ENCODE results near the gene EPN2. TPM values are rescaled to one million over a fixed set of nuclear protein-coding genes. Genes with fewer than 3 reads are reported as not detected.
A peak's percentile ranks its signal among the peaks of the same experiment; 100 is the strongest.
"Not testable (repeated sequence)": the region's sequence is repeated elsewhere in the genome, so short reads cannot be mapped to it uniquely, and the experiment has no call there.

Gene EPN2
- total RNA-seq, 1 donor, result 18.1 TPM

GRCh38 chr17:19274893-19275292 lies 37.7 kb downstream of the EPN2 start:
- Histone ChIP-seq H3K4me1 (ENCODE audit: insufficient read depth, low read length) (peaks cover 24% of the 10 kb centered on the region), H3K79me2 (ENCODE audit: insufficient read depth, low read length) (peaks cover 79% of the 10 kb centered on the region), H3K36me3 (ENCODE audit: insufficient read depth, low read length) (peaks cover 6% of the 10 kb centered on the region), H3K27me3 (ENCODE audit: insufficient read depth, low read length) (no peaks in the 10 kb centered on the region), H3K9me3 (ENCODE audit: low read depth, low read length) (no peaks in the 10 kb centered on the region), H3K4me2 (ENCODE audit: insufficient read depth, low read length) (no peak overlapping the region), H3K4me3 (ENCODE audit: insufficient read depth, low read length) (no peak overlapping the region), H3K27ac (ENCODE audit: low read depth, low read length) (peak overlapping the region; percentile 23), H2AFZ (ENCODE audit: low read length) (no peak overlapping the region), H4K20me1 (ENCODE audit: insufficient read depth, low read length) (peaks cover 65% of the 10 kb centered on the region)
- DNase-seq (ENCODE audit: insufficient read length, low spot score, missing footprints), result peak; percentile 89
- TF ChIP-seq, protein P1, sequence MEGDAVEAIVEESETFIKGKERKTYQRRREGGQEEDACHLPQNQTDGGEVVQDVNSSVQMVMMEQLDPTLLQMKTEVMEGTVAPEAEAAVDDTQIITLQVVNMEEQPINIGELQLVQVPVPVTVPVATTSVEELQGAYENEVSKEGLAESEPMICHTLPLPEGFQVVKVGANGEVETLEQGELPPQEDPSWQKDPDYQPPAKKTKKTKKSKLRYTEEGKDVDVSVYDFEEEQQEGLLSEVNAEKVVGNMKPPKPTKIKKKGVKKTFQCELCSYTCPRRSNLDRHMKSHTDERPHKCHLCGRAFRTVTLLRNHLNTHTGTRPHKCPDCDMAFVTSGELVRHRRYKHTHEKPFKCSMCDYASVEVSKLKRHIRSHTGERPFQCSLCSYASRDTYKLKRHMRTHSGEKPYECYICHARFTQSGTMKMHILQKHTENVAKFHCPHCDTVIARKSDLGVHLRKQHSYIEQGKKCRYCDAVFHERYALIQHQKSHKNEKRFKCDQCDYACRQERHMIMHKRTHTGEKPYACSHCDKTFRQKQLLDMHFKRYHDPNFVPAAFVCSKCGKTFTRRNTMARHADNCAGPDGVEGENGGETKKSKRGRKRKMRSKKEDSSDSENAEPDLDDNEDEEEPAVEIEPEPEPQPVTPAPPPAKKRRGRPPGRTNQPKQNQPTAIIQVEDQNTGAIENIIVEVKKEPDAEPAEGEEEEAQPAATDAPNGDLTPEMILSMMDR (IDR thresholded peaks at IDR 0.05; ENCODE audit: extremely low read depth, low read depth, low read length), result no peak

DNA sequence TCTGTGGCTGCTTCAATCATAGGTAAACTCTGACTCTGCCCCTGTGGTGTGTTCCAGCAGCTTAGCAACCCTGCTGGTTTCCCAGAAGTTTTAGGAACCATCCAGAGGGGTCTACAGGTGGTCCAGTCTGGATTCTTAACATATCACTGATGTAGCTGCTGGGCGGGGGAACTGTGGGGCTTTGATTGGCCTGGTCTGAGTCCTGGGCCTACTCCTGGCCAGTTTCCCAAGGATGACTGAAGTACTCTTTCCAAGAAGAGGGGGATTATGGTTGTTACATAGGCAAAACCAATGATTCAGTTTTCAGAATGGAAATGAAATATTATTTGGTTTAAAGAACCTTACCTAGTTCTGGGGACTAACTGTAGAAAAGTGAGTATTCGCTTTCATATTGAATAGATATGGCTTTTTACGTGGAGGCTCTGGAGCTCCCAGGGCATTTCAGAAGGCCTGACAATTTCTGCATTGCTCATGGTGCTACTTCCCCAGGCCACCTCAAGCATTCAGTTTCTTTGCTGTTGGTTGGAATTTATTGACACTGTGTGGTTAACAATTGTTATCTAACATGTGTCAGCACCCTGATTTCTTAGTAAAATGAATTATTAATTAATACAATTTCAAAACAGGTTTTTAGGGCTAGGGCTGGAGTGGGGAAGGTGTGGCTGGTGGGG lies 38.4 kb downstream of the EPN2 start:
- Histone ChIP-seq H3K27ac (ENCODE audit: low read depth, low read length) (peak overlapping the region; percentile 23), H3K4me2 (ENCODE audit: insufficient read depth, low read length) (no peak overlapping the region), H3K27me3 (ENCODE audit: insufficient read depth, low read length) (no peaks in the 10 kb centered on the region), H3K9me3 (ENCODE audit: low read depth, low read length) (no peaks in the 10 kb centered on the region), H3K36me3 (ENCODE audit: insufficient read depth, low read length) (peaks cover 6% of the 10 kb centered on the region), H2AFZ (ENCODE audit: low read length) (no peak overlapping the region), H3K4me1 (ENCODE audit: insufficient read depth, low read length) (peaks cover 24% of the 10 kb centered on the region), H3K4me3 (ENCODE audit: insufficient read depth, low read length) (no peak overlapping the region), H3K79me2 (ENCODE audit: insufficient read depth, low read length) (peaks cover 79% of the 10 kb centered on the region), H4K20me1 (ENCODE audit: insufficient read depth, low read length) (peaks cover 65% of the 10 kb centered on the region)
- DNase-seq (ENCODE audit: insufficient read length, low spot score, missing footprints), result peak; percentile 41
- TF ChIP-seq, protein P1 (IDR thresholded peaks at IDR 0.05; ENCODE audit: extremely low read depth, low read depth, low read length), result no peak

- not testable (repeated sequence) for DNase-seq (ENCODE audit: insufficient read length, low spot score, missing footprints); H3K27me3 ChIP-seq (ENCODE audit: insufficient read depth, low read length); H3K4me3 ChIP-seq (ENCODE audit: insufficient read depth, low read length); H2AFZ ChIP-seq (ENCODE audit: low read length); H3K36me3 ChIP-seq (ENCODE audit: insufficient read depth, low read length); H3K9me3 ChIP-seq (ENCODE audit: low read depth, low read length); H3K4me2 ChIP-seq (ENCODE audit: insufficient read depth, low read length); H3K27ac ChIP-seq (ENCODE audit: low read depth, low read length)
- peaks cover 18% of the 10 kb centered on the region for H3K4me1 ChIP-seq (ENCODE audit: insufficient read depth, low read length)
- H3K79me2 ChIP-seq (ENCODE audit: insufficient read depth, low read length), result peaks cover 68% of the 10 kb centered on the region
- H4K20me1 ChIP-seq (ENCODE audit: insufficient read depth, low read length), result peaks cover 55% of the 10 kb centered on the region
These were observed 41.1 kb downstream of the EPN2 start for GRCh38 chr17:19278284-19278683.

DNA sequence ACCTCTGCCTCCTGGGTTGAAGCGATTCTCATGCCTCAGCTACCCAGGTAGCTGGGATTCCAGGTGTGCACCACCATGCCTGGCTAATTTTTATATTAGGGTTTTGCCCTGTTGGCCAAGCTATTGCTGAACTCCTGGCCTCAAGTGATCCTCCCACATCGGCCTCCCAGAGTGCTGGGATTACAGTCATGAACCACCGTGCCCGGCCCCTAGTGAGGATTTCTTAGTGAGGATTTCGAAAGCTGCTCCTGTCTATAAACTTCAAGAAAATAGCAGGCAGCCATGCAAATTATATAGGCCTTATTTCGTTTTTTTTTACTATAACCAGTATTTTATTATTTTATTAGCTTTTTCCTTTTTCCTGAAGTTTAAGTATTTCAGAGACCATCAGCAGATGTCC lies 41.6 kb downstream of the EPN2 start:
- Histone ChIP-seq H3K27ac (ENCODE audit: low read depth, low read length) (no peak overlapping the region), H3K4me2 (ENCODE audit: insufficient read depth, low read length) (no peak overlapping the region), H4K20me1 (ENCODE audit: insufficient read depth, low read length) (peaks cover 56% of the 10 kb centered on the region), H3K9me3 (ENCODE audit: low read depth, low read length) (no peaks in the 10 kb centered on the region), H3K79me2 (ENCODE audit: insufficient read depth, low read length) (peaks cover 67% of the 10 kb centered on the region), H3K4me1 (ENCODE audit: insufficient read depth, low read length) (peaks cover 18% of the 10 kb centered on the region), H3K27me3 (ENCODE audit: insufficient read depth, low read length) (no peaks in the 10 kb centered on the region), H2AFZ (ENCODE audit: low read length) (no peak overlapping the region), H3K4me3 (ENCODE audit: insufficient read depth, low read length) (no peak overlapping the region), H3K36me3 (ENCODE audit: insufficient read depth, low read length) (peaks cover 8% of the 10 kb centered on the region)
- DNase-seq (ENCODE audit: insufficient read length, low spot score, missing footprints), result no peak
- TF ChIP-seq, protein P1 (IDR thresholded peaks at IDR 0.05; ENCODE audit: extremely low read depth, low read depth, low read length), result no peak

Measured in osteoblast (primary cell).